Measurements from ENCODE around the gene PPP4R2. TPM values are rescaled to one million over a fixed set of nuclear protein-coding genes. Genes with fewer than 3 reads are reported as not detected.
A peak's percentile ranks its signal among the peaks of the same experiment; 100 is the strongest.

The PPP4R2 gene
- total and polyA plus RNA-seq, 12 donors = 9.8 to 75.4 (median 47.9) TPM

DNA sequence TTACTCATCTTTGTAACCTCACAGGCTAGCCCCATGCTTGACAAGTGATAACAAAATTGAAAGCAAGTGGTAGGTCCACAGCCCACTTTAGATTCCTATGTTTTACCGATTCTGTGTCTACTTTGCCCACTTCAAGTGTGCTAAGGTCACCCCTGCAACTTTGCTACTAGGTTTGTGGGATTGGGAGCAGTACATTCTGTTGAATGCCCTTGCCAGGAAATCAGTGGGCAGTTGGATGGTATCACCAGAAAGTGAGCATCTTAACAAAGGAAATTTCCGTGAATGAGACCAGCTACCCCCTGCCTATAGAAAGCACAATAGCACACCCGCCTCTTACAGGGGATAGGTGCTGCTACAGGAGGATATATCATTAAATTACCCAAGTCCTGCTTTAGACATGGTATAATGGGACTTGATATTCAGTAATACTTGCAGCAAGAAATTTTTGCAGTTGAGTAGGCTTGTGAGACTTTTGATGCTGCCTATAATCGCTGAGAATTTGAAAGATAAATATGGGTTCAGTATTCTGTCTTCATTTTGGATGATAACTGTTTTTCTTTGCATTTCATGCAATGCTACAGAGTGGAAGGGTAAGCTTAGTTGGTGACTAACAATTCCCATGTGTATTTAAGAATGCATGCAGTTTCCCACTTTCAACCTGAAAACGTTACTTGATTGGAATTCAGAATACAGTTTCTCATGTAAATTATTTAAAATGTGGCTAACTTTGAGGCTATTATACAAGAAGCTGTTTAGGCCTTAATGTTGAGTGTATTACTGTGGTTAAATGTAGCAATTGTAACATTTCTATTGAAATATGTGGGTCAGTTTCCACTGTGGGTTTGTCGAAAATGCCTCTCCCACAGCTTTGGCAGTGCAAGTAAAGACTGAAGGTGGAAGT lies 74.3 kb downstream of the PPP4R2 start:
- Histone ChIP-seq H3K4me1 (peaks cover 0 to 33% (median 14%) of the 10 kb centered on the region in 9 donors), H3K27me3 (no peaks in the 10 kb centered on the region), H3K27ac (no peak overlapping the region), H3K9me3 (no peaks in the 10 kb centered on the region), H3K36me3 (peaks cover 0 to 23% (median 1%) of the 10 kb centered on the region in 9 donors), H3K4me3 (no peak overlapping the region)
- intact Hi-C loops (cut with DNase I) = loop anchor here in 1 of 10 donors (5.0 kb wide), 1 partner anchor 134 kb away; no protein-coding TSS in a partner anchor
- peak in 1 of 8 donors; percentile 15 for ATAC-seq
- no peak for DNase-seq
- WGBS, 2 donors = 46 to 48% methylated on average over 6 of the region's 6 CpGs
- TF ChIP-seq, protein P1, sequence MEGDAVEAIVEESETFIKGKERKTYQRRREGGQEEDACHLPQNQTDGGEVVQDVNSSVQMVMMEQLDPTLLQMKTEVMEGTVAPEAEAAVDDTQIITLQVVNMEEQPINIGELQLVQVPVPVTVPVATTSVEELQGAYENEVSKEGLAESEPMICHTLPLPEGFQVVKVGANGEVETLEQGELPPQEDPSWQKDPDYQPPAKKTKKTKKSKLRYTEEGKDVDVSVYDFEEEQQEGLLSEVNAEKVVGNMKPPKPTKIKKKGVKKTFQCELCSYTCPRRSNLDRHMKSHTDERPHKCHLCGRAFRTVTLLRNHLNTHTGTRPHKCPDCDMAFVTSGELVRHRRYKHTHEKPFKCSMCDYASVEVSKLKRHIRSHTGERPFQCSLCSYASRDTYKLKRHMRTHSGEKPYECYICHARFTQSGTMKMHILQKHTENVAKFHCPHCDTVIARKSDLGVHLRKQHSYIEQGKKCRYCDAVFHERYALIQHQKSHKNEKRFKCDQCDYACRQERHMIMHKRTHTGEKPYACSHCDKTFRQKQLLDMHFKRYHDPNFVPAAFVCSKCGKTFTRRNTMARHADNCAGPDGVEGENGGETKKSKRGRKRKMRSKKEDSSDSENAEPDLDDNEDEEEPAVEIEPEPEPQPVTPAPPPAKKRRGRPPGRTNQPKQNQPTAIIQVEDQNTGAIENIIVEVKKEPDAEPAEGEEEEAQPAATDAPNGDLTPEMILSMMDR (IDR thresholded peaks at IDR 0.05) = no peak

- intact Hi-C loops (cut with DNase I) = loop anchor here in 1 of 10 donors (5.0 kb wide), 1 partner anchor 135 kb away; no protein-coding TSS in a partner anchor
Measured at GRCh38 chr3:73071952-73072351, 75.3 kb downstream of the PPP4R2 start.

DNA sequence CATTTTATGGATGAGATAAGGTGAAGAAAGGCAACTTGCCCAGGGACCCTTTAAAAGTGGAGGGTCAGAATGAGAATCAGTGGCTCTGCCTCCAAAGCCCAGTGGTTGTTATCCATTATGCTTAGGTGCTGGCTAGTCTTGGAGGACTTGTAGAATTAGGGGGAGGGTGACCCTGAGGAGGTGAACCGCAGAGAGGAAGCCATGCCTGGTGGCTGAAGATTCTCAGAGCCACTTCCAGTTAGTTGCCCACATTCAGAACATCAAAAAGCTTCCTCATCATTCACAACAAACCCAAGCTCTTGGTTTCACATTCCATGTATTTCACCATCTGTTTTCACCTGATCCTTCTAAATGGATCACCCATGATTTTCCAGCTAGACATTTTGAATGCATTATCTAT lies 76.0 kb downstream of the PPP4R2 start:
- no peak for DNase-seq
- Histone ChIP-seq H3K9me3 (no peaks in the 10 kb centered on the region), H3K36me3 (peaks cover 0 to 6% (median 0%) of the 10 kb centered on the region in 9 donors), H3K27me3 (no peaks in the 10 kb centered on the region), H3K4me3 (no peak overlapping the region), H3K27ac (no peak overlapping the region), H3K4me1 (peaks cover 0 to 33% (median 14%) of the 10 kb centered on the region in 9 donors)
- 68 to 81% methylated on average over 1 of the region's 1 CpG for WGBS, 2 donors
- TF ChIP-seq, protein P1 (IDR thresholded peaks at IDR 0.05) = no peak
- ATAC-seq = no peak
- intact Hi-C loops (cut with DNase I) = loop anchor here in 1 of 10 donors (5.0 kb wide), 1 partner anchor 135 kb away; no protein-coding TSS in a partner anchor

More at GRCh38 chr3:73071952-73072351, 75.3 kb downstream of the PPP4R2 start:
- H3K9me3 ChIP-seq = no peaks in the 10 kb centered on the region
- H3K36me3 ChIP-seq = peaks cover 0 to 12% (median 0%) of the 10 kb centered on the region in 9 donors
- TF ChIP-seq, protein P1 (IDR thresholded peaks at IDR 0.05) = no peak
- no peak overlapping the region for H3K27ac ChIP-seq
- H3K27me3 ChIP-seq = no peaks in the 10 kb centered on the region
- peaks cover 0 to 33% (median 14%) of the 10 kb centered on the region in 9 donors for H3K4me1 ChIP-seq
- ATAC-seq (no peak), DNase-seq (no peak)
- H3K4me3 ChIP-seq = no peak overlapping the region
- 90 to 94% methylated on average over 1 of the region's 1 CpG for WGBS, 2 donors

- intact Hi-C loops (cut with DNase I) = loop anchor here in 1 of 10 donors (5.0 kb wide), 1 partner anchor 136 kb away; no protein-coding TSS in a partner anchor
- H3K4me1 ChIP-seq = peaks cover 0 to 29% (median 14%) of the 10 kb centered on the region in 9 donors
- TF ChIP-seq, protein P1 (IDR thresholded peaks at IDR 0.05) = no peak
- 61 to 67% methylated on average over 4 of the region's 4 CpGs for WGBS, 2 donors
- no peak overlapping the region for H3K4me3 ChIP-seq
- peaks cover 0 to 5% (median 0%) of the 10 kb centered on the region in 9 donors for H3K36me3 ChIP-seq
- ATAC-seq (no peak), DNase-seq (no peak)
- no peaks in the 10 kb centered on the region for H3K27me3 ChIP-seq
- H3K27ac ChIP-seq = no peak overlapping the region
- no peaks in the 10 kb centered on the region for H3K9me3 ChIP-seq
Measured at GRCh38 chr3:73073091-73073707, 76.6 kb downstream of the PPP4R2 start.
